Cardiac fibroblast (primary cell): ENCODE measurements around the gene KDM5A.

Experiments
- DNase-seq, 2 donors: peaks; one replicate each; pipeline versions ENCODE4 v3.0.0 to v3.0.0-alpha.2; 2010; ENCODE audit warnings: low read depth in 2 of 2
- H3K4me3 ChIP-seq, 2 donors: replicated peaks in 1 of 2; 1 replicate in 1 of 2; 2 replicates in 1 of 2; pipeline ENCODE4 v1.5.1; 2011; ENCODE audit warnings: low read depth in 2 of 2, low read length in 2 of 2, mild to moderate bottlenecking in 2 of 2, moderate library complexity in 1 of 2
- CTCF ChIP-seq: IDR thresholded peaks from one replicate; pipeline ENCODE4 v1.5.1; 2011; ENCODE audit warnings: low read depth, mild to moderate bottlenecking, low read length, inconsistent platforms

Gene KDM5A

GRCh38 chr12:262817-263216 is 126.3 kb downstream of the KDM5A start, which contains the start of gene SLC6A13:
Gene SLC6A13 (minus strand): TSS chr12:262836. CDS start chr12:260052, 2,784 bp downstream.
- no peak within 1 kb of the TSS for H3K4me3 ChIP-seq
- no peak for DNase-seq
- no peak for TF ChIP-seq CTCF

- no peak for TF ChIP-seq CTCF
- no peak for DNase-seq
- no peak overlapping the region for H3K4me3 ChIP-seq
Observed at GRCh38 chr12:262113-262512, 127.0 kb downstream of the KDM5A start.

- DNase-seq: no peak
- TF ChIP-seq CTCF: no peak
- no peak overlapping the region for H3K4me3 ChIP-seq
Observed at GRCh38 chr12:257521-258321, 131.4 kb downstream of the KDM5A start.

- no peak for DNase-seq
- H3K4me3 ChIP-seq: no peak overlapping the region
- no peak for TF ChIP-seq CTCF
Observed at GRCh38 chr12:256958-257357, 132.2 kb downstream of the KDM5A start.

- no peak for DNase-seq
- no peak overlapping the region for H3K4me3 ChIP-seq
- no peak for TF ChIP-seq CTCF
Observed at GRCh38 chr12:256225-256624, 132.9 kb downstream of the KDM5A start.

- no peak for DNase-seq
- no peak overlapping the region for H3K4me3 ChIP-seq
- TF ChIP-seq CTCF: no peak
Observed at GRCh38 chr12:254912-255311, 134.2 kb downstream of the KDM5A start.

- DNase-seq: no peak
Observed at GRCh38 chr12:254039-254438, 135.1 kb downstream of the KDM5A start.

More at GRCh38 chr12:254039-254438, 135.1 kb downstream of the KDM5A start:
- no peak overlapping the region for H3K4me3 ChIP-seq
- no peak for TF ChIP-seq CTCF
